SK-N-SH (cell line): ENCODE data around the gene STT3B.

Experiments used
- CTCF ChIP-seq: fragments of 200-600 bp; sonication (generic); IDR thresholded peaks from 2 replicates; pipeline ENCODE4 v1.6.1; 2017; ENCODE audit warnings: antibody characterized with exemption, mild to moderate bottlenecking, moderate library complexity
- TCF12 ChIP-seq: IDR thresholded peaks from 2 replicates; pipeline ENCODE4 v1.4.0; 2012

GRCh38 chr3:31670722-31671121, 138.0 kb downstream of the STT3B start:
- TF ChIP-seq TCF12 (no peak), CTCF (no peak)
